Head of caudate nucleus (tissue), 42 donors: ENCODE results near the gene SPAG16.
"Not testable (repeated sequence)": the region's sequence is repeated elsewhere in the genome, so short reads cannot be mapped to it uniquely, and the experiment has no call there.

Experiments used
- DNase-seq, 42 donors: peaks; one replicate each; pipeline versions ENCODE4 v3.0.0 to v3.0.0-alpha.2; 2020 to 2021; ENCODE audit warnings: mixed read lengths in 7 of 42
- intact Hi-C: fragments of 100-400 bp; cut with DNase I; formaldehyde crosslinking; loops from one replicate; pipeline ENCODE4 v1.15.0; 2022

Gene SPAG16

DNA sequence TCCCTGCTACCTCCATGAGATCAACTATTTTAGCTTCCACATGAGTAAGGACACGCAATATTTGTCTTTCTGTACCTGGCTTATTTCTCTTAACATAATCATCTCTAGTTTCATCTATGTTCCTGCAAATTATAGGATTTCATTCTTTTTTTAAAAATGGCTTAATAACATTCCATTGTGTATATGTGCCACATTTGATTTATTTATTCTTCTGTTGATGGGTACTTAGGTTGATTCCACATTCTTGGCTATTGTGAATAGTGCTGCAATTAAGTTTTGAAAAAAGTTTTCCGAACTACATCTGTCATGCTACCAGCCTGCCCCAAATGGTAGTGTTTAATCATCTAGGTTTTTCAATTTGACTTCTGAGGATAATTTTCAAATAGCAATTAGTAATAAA, 36.3 kb downstream of the SPAG16 start:
- no peak for DNase-seq
- intact Hi-C loops = no loop called here

DNA sequence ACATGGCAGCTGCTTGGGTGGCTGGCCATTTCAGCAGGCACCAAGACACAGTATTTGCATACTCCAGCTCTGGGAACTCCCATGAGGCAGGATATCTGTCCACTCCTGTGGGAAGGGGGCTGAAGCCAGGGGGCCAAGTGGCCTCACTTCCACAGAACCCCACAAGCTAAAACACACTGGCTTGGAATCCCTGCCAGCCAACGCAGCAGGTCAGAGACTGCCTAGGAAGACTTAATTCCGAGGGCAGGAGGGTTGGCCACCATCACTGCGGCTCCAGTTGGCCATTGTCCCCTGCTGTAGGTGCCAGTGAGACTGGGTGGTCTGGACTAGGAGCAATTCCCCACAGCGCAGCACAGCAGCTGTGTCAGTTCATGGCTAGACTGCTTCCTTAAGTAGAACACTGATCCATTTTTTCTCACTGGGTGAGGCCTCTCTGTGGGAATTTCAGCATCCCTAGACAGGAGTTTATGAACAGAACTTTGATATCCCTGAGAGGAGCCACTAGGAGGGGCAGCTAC, 52.0 kb downstream of the SPAG16 start:
- no peak for DNase-seq
- intact Hi-C loops = no loop called here

DNA sequence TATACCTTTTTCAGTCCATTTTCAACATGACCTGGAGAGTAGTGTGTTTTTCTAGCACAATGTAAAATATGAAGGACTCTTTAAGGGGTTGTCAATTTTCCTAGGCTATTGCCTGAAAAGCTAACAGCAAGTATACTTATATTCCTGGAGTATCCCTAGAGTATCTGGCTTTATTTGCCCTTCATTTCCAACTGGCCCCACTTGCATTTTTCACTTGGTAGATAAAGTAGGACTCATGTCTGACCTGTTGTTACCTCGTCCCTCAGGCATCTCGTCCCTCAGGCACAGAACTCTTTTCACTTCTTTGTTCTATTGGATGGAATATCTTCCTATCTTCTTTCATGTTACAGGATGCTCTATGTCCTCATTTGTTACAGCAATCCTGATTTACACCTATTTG, 69.2 kb downstream of the SPAG16 start:
- intact Hi-C loops = no loop called here
- no peak for DNase-seq

DNA sequence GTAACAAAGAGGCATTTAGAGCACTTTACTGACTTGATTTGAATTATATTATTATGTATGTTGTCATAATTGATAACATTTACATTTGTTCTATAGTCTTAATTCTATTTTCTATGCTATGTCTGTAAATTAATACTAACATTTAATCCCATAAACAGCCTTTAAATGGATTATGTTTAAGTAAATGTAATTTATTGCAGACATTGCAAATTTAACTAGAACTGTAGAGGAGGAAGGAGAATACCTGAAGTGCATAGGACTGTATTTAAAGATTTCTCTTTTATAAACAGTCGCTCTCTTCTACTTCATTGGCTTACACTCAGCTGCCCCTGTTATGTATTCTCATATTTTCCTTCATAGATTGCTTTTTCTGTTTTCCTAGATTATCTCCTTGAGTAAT, 92.4 kb downstream of the SPAG16 start:
- no peak for DNase-seq
- intact Hi-C loops = no loop called here

DNA sequence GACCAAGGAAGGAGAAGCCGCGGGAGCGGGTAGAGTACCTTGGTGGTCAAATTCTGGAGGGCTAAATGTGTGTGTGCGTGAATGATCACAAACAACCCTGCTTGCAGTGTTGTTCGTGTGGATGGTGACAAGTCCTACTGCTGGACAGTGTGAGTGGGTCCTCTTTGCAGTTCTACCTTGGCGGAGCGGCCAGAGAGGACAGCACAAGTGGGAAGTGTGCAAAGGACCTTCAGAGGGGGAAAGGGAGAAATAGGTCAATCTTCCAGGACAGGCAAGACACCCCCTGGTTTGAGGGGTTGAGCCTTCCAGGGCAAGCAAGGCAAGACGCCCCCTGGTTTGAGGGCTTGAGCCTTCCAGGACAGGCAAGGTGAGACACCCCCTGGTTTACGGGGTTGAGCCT, 122.8 kb downstream of the SPAG16 start:
- DNase-seq, intact Hi-C loops: not testable (repeated sequence)

DNA sequence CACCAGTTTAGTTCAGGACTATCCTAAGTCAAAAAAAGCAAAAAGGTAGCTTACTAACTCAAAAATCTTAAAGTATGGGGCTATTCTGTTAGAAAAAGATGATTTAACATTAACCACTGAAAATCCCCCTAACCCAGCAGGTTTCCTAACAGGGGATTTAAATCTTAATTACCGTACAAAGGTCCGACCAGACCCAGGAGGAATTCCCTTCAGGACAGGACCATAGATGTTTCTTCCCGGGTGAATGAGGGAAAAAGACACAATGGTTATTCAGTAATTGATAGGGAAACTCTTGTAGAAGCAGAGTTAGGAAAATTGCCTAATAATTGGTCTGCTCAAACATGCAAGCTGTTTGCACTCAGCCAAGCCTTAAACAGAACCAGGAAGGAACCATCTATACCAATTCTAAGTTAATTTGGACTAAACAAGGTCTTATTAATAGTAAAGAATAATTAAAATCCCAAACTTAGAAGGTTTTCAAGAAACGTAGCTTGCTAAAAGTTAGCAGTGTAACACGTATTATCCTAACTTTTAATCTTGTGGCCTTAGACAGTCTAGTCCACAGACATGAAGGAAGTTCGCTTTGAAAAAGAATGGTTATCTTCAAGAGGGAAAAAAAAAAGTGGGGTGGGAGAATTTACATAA, 124.3 kb downstream of the SPAG16 start:
- intact Hi-C loops, DNase-seq: not testable (repeated sequence)

DNA sequence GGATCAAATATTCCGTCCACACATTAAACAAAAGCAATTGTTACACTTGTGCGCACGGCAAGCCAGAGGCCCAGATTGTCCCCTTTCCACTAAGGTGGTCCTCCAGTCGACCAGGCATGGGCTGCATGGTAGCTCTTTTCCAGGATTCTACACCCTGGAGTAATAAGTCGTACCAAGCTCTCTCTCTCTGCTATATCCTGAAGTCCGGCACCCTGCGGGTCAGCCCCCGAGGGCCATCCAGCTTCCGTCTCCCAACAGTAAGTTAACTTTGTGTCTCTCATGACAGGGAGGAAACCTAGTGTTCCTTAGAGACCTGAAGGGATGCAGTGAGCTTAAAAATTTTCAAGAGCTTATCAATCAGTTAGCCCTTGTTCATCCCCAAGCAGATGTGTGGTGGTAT, 126.4 kb downstream of the SPAG16 start:
- DNase-seq, intact Hi-C loops: not testable (repeated sequence)

DNA sequence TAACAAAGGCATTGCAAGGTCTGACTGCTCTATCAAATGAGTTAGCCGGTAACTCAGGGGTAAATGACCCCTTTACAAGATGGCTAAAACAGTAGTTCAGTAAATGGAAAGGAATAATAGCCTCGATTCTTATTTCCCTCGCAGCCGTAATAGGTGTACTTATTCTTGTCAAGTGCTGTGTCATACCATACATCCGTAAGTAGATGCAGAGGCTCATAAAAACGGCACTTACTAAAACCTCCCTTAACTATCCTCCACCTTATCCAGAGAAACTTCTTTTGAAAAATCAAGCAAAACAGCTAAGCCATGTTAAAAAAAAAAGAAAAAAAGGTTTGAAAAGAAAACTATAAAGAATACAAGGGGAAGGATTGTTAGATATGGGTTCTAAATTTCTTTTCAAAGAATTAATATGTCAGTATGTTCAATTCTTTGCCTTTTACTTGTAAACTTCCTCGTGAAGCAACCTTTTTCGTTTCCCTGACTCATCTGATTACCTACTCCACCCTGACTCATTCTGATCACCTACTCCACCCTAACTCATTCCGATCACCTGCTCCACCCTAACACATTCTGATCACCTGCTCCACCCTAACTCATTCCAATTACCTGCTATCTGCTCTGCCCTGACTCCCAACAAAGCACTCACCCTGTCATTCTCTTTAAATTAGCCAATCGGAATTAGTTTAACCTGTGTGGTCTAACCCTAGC, 127.5 kb downstream of the SPAG16 start:
- peak in 3 of 42 donors; percentile 18 to 30 (median 27) for DNase-seq
- intact Hi-C loops = no loop called here

DNA sequence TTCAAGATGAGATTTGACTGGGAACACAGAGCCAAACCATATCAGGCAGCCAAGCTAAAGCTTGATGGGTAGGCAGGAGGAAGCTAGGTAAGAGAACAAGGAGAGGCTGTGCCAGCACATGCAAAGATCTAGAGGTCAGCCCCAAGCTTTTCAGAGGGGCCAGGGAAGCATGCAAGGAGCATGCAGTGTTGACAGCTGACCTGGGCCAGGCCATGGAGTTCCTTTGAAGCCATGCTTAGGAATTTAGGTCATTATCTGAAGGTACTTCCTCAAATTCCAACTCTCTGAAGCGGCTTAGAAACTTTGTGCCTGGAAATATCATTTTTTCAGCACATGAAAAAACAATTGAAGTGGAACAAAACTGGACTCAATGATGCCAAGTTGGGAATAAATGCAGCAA, 130.8 kb downstream of the SPAG16 start:
- no peak for DNase-seq
- intact Hi-C loops = no loop called here

DNA sequence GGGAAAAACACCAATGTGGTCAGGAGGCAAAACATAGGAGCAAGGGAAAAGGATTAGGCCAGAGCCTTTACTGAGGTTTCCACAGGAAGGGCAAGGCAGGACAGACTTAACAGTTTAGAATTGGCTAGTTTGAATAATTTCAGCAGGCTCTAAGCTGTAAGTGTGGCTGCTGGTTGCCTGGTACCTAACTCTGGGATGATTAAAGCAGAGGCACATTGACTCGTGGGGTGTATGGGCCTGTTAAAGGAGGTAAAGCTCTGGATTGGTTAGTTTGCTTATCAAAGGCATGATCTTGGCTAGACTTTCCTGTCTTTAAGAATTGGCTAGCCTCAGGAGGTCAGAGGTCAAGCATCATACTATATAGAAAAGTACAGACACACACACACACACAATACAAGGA, 132.6 kb downstream of the SPAG16 start:
- intact Hi-C loops = no loop called here
- no peak for DNase-seq

DNA sequence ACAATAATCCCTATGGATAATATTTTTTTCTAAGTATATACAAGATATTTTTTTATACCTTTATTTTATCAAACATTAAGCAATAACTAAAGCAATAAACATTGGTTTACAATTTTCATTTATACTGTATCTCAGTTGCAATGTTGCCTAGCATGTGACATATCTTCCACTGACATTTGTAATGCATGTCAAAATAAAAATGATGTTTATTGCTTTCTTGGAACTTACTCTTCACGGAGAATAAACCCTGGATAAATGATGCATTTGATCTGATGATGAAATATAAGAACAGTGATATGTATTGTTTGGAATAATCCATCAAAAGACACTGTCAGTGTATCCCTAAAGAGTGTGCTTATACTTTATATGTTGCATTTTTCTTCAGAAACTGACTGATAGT, 135.7 kb downstream of the SPAG16 start:
- no peak for DNase-seq
- intact Hi-C loops = no loop called here

DNA sequence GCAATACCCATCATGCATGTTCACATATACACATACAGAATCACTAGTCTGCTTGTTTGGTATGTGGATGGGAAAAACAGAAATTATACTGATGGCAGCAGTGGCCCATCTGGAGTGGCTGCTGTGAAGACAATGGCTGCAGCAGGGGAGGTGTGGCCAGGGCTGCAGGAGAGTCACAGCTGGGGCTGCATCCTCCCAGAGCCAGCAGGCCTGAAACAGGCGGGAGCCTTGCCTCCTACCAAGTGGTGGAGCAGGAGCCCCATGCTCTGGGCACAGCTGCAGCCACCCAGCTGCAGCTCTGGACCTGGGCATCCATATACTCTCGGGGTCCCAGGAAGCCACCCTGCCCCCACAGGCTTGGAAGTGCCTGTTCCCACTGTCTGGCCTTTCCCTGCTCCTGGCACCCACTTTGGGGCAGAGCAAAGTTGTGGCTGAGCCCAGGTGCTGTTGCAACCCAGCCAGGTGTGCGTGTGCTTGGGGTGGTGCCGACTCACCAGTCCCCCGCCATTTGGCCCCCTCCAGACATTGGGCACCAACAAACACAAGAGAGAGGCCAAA, 136.6 kb downstream of the SPAG16 start:
- intact Hi-C loops = no loop called here
- no peak for DNase-seq

DNA sequence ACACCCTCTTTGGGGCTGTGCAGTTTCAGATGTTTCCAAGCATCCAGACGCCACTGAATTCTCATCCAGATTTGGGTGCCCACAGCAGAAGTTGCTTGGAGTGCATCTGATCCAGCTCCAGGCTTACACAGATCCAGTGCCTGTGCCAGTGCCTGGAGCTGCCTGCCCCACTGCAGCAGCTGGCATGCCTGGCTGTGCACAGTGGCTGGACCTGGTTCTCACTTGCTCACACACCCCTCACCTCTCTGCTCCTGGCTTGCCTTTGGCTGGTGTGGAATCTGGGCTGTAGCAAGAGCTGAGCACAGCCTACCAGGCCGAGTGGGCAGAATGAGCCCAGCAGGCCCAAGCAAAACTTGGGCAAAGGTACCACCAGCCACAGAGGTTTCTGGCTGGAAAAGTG, 137.9 kb downstream of the SPAG16 start:
- intact Hi-C loops = no loop called here
- DNase-seq = no peak

DNA sequence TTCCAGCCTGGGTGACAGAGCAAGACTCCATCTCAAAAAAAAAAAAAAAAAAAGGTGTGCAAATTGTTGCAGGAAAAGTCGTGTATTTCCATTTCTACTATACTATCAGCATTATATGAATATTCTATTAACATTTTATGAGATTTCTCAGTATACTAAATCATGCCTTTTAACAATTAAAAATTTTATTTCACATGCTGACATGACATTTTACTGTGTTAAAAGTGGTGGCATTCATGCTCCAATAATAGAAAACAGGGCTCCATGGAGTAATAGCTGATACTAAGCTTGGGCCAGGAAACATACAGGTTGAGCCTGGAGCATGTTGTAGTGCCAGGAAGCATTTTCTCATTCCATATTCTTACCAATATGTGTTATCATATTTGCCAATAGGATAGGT, 141.4 kb downstream of the SPAG16 start:
- intact Hi-C loops = no loop called here
- DNase-seq = no peak

DNA sequence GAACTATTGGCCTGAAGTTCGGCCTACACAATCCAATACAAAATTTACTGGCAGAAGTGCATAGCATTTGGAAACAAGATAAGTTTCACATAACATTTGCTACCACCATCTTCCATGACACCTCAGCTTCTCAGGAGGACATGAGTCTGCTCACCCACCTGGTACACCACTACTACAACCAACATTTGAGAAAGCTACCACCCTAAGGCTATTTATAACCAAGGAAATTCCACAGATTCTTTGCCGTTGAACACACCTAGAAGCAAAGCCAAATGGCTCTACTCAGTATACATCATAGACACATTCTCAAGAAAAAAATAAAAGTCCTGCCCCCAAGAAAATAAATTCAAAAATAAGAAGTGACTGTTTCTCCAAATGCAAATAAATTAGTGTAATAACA, 145.3 kb downstream of the SPAG16 start:
- DNase-seq = no peak
- intact Hi-C loops = no loop called here

DNA sequence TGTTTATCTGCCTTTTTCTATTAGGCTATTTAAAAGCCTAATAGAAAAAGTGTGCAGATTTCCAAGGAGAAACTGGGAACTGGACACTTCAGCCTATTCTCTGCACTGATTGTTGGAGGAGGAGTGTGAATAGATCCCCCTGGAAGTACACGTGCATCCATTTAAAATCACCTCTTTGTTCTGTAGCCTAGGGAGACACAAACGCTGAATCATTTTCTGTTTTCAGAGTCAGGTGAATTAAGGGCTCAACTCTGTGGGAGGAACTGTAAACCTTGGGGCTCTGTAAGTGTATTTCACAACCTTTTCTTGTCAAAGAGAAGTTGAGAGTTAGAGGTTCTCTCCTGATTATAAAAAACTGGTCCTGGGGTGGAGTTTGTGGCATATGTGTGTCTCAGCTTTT, 159.7 kb downstream of the SPAG16 start:
- intact Hi-C loops = no loop called here
- DNase-seq = no peak

DNA sequence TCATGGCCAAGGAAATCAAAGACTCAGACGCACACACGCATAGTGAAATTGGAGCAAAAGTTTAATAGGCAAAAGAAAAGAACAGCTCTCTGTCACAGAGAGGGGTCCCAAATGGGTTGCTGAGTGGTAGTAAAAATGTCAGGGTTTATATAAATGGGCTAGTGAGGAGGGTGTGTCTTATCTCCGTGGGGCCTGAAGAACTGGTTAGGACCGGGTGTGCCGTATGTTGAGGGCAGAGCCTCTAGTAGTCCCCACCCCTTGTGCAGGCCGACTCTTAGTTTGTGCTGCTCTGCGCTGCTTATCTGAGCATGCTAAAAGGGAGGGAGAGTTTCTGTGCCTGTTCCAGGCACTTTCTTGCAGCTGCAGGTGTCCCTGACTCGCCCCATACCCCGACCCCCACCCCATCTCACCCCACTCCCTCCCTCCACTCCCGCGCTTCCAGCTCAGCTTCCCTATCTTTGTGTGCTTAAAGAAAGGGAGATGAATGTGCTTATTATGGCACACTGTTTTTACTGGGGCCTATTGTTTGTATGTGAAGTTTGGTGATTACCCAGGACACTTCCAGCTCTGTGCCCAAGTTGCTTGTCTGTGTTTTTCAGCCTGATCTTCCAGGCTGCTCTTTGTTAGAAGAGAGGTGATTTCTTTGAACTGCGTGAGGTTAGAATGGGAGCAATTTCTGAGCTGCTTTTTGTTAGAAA, 167.4 kb downstream of the SPAG16 start:
- intact Hi-C loops = no loop called here
- DNase-seq = peak in 1 of 42 donors; percentile 5

DNA sequence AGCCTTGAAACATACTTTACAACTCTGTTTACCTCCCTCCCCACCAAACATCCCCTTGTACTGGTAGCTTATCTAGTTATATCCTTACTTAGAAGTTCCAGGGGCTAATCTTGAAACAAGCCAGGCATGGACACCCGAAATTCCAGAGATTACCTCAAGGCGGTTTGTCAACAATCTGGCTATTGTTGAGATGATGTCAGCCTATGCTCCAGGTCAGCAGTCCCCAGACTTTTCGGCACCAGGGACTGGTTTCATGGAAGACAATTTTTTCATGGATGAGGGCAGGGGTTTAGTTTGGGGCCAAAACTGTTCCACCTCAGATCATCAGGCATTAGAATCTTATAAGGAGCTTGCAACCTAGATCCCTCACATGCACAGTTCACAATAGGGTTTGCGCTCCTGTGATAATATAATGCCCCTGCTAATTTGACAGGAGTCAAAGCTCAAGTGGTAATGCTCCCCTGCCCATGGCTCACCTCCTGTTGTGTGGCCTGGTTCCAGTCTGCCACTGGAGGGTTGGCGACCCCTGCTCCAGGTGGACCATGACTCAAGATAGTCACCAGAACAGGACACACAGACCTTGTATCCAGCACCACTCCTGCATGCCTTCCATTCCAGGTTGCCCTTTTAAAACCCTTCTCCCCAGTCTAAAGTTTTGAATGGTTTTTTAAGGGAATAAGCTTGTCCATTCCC, 171.2 kb downstream of the SPAG16 start:
- intact Hi-C loops = no loop called here

DNA sequence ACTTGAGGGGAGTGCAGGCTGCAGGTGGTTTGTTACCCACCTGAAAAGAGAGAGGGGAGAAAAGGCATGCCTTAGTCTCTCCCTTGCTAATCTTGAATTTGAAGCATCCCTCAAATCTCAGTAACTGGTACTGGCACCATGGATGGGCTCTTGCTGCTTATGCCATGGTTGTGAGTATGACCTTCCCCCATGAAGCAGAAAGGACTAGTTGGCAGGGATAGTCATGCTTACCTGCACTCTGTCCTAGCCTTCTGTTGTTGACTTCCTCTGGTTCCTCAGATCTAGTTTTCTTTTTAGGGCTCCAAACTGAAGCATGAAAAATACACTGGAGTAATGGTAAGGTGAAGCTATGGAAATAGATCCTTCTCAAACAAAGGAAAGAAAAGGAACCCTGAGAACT, 191.2 kb downstream of the SPAG16 start:
- intact Hi-C loops = no loop called here
- no peak for DNase-seq

More for the DNA sequence above, 171.2 kb downstream of the SPAG16 start:
- no peak for DNase-seq
